NCI-H1092 (cell line): ENCODE results near the gene KCND1.

Source experiments
- DNase-seq: peaks from one replicate; lab custom pipeline; 2025; lab: John Stamatoyannopoulos, UW

KCND1 gene

DNA sequence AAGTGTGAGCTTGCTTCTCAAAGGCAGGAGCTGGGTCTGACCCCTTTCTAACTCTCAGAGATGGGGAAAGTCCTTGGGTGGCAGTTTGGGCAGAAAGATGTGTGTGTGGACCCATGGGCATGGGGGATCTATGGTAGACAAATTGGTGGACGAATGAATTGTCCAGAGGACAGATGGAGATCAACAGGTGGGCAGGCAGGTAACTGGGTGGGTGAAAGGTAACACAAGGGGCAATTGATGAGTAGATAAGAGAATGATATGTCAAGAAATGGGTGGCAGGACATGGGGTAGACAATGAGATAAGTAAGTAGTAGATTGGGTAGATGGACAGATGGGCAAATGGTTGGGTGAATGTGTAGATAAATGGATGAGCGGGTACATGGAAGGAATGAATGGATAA, 2.9 kb upstream of the KCND1 start:
- no peak for DNase-seq

DNA sequence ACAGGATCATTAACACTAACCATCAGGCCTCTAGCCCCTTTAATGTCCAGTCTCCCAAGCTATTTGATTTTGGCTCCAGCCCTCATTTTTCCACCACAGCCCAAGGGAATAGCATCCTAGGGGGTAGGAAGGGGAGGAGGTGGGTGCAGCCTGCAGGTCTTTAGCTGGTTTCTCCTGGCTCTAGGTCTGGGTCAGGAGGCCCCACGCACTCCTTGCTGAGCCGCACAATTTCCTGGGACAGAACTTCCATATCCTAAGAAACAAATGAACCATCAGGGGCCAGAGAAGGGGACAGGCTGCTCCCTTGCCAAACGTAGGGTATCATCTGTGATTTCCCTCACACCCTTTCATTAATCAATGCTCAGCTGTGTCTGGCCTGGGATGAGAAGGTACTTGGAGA, 2.4 kb upstream of the KCND1 start:
- DNase-seq, result no peak

DNA sequence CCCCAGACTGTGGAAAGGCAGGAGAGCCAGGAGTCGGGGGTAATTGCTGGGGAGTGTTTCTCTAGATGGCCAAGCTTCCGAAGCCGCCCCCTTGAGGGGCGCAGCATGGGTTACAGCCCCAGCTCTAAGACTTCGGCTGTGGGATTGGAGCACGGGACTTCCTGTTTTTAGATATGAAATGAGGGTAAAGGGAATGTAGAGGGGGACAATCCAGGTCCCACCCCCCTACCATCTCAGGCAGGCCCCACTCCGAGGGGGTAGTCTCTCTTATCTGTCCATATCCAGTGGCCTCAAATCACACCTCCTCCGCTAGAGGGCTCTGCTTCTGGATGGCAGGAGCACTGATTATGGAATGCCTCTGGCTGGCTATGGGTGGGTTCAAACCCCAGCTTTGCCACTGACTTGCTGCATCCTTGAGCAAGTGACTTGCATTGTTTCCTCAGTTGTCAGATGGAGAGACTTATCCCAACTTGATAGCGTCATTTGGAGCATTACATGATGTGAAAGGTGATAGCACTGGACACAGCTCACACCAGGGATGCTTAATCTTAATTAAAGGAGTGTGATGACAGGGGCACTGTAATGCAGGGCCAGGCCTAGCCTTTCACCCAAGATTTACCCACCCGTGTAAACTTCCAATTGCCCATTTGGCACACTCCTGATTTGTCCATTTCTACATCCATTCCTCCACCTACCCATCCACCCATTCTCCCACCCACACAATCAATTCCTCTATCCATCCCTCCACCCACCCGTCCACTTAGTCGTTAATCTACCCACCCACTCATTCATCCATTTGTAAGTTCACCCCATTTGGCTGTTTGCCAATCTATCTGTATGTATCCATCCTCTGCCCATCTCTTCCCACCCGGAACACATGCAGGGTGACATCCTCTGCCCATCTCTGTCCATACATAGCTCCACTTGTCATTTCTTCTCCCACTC, 848 bp upstream of the KCND1 start:
- DNase-seq, result peak; percentile 7

DNA sequence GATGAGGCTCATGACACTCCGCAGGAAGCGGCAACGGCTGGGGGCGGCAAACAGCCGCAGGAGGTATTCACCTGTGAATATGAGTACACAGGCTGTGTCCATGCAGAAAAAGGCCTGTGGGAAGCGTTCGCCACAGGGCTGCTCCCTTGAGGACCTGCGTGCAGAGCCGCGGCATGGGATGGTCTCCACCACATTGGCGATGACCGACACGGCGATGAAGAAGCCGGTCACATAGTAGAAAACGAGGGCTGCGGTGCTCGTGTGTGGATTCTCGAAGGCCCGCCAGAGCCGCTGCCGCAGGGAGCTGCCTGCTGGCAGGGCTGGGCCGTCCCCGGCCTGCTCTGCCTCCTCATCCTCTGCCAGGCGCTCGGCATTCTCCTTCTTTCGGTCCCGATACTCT, 2.2 kb downstream of the KCND1 start:
- DNase-seq, result no peak

DNA sequence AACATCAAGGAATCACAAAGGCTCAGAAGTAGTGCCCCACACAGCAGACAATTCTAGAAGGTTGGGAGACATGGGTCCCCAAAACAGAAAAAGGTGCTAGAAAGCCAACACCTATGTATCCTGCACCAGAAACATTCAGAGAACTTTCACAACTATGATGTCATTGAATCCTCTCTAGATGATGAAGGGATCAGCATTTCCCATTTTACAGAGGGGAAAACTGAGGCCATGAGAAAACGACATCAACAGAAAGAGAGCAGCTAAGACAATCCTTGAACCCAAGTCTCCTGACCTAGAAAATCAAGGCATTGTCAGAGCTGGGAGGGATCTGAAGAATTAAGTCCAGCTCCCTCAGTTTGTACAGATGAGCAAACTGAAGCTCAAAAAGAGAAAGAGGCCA, 3.3 kb downstream of the KCND1 start:
- DNase-seq, result no peak

DNA sequence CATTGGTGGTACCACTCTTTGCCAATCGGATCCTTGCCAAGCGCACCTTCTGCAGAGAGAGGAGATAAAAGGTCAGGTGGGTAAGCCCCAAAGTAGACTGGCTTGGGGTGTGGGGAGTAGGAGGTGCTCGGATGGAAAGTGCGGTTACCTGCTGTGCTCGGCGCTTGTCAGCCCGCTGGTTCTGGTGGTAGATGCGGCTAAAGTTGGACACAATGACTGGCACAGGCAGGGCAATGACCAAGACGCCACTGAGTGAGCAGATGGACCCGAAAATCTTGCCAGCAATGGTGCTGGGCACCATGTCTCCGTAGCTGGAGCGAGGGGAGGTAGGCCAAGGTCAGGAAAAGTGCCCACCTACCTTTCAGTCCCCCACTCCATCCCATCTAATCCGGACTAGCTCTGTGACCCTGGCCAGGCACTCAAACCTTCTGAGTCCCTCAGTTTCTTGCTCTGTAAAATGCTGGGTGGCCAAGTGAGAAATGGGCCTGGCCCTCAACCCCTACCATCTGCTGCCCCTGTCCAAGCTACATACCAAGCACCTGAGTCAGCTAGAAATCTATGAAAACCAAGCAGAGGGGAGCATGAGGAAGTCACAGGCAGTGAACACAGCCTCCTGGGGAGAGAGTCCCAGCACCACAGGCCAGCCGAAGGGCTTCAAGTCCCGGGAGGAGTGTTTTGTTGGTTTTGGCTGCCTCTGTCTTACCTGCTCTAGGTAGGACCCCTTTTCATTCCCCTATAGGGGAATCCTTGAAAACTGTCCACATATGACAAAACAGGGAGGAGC, 4.7 kb downstream of the KCND1 start:
- no peak for DNase-seq

DNA sequence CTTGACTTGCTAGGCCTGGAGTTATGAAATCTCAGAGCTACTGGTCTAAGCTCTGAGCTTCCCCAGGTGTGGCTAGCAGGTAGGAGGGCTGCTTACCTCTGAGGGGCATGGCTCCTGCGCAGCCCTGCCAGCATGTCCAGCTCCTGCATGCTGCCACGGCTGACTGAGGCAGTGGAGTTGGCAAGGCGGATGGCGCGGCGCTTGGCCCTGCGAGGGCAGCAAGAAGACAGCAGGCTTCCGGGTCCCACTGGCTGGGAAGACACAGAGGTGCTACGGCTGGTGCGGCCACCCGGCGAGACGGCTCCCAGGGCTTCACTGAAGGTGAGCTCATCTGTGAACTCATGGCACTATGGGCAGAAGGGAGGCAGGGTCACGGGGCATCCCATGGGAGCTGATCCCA, 5.7 kb downstream of the KCND1 start:
- no peak for DNase-seq

DNA sequence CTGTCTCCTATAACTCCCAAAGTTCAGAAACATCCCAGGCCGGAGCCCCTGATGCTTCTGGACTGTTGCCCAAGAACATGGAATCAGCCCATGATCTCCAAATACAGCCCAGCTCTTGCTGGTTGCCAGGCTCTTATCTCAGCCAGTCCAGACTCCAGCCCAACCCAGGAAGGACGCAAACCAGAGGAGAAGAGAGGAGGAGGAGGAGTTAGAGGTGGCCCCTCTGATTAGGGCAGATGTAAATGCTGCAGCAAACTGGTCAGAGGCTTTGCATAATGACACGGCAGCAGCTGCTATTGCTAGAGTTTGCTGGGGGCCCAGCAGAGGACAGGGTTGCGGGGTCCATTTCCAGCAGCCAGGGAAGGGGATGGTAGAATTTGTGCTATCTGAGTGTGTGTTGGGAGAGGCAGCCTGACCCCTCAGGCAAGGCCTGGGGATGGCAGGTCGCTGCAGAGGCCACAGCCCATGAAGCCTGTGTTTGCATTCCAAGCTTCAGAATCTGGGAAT, 10.0 kb downstream of the KCND1 start:
- no peak for DNase-seq

DNA sequence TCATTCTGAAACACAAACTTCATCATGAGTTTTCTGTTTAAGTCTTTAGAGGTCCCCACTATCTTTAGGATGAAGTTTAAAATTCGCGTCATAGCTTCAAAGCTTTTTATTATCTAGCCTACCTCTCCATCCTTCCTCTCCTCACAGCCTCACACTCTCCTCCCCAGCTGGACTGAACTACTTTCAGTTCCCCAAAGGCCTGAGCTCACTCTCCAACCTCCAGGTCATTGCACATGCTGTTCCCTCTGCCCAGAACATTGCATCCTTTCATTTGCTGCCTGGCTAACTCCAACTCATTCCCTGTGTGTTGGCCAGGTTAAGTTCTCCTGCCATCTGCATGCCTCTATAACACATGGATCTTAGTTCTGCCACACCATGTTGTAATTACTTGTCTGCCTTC, 11.4 kb downstream of the KCND1 start:
- DNase-seq, result no peak

DNA sequence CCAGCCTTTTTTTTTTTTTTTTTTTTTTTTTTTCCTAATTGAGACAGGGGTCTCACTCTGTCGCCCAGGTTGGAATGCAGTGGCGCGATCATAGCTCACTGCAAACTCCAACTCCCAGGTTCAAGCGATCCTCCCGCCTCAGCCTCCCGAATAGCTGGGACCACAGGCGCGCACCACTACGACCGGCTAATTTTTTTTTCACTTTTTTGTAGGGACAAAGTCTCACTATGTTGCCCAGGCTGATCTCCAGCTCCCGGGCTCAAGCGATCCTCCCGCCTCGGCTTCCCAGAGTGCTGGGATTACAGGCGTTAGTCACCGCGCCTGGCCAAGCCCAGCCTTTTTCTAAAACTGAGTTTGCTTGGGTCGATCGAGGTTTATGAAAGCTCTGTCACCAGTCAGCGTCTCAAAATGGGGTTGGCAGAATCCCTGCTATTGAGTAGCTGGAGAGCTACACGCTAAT, 13.0 kb downstream of the KCND1 start:
- no peak for DNase-seq

DNA sequence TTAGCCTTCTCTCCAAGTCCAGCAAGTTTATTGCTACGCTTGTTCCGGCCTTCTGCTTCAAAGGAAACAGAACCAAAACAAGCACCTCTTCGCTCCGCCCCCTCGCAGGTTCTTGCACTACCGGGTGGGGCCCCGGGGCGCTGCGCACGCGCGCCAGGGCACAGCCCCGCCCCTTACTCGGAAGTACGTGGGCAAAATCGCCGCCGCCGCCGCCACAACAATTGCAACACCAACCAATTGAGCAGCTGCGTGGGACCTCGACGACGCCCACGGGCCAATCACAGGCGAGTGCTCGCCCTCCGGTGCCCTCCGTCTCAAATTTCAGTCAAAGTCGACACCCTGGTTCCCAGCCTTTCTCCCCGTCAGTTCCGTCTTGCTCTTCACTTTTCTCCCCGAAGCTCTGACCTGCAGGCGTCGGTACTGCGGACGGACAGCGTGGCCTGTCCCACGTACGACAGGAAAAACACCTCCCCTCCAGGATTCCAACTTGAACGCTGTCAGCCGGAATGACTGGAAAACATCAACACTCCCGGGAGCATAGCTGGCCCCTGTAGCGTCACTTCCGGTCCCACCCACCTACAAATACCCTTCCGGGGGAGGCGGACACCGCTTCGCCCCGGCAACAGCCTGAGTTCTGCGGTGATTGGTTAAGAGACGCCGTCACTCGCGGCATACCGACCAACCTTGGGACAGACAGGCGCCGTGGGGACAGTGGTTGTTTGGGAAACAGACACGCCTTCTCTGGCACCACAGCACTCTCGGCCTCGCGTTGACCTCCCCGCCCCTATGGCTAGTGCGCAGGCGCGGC, 13.6 kb downstream of the KCND1 start:
- DNase-seq, result peak; percentile 98

DNA sequence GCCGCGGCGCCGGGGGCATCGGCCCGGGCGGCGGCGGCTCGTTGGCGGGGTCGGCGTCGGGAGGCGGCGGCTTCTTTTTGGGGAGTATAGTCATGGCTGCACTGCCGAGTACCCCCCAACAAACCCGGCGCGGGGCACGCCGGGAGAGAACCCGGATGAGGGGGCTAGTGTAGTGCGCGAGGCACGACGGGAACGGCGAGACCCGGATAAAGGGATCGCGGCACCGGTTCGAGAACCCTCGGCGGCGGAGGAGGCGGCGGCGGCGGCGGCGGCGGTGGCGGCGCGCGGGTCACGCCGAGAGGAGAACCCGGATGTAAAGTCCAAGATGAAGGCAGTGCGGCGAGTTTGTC, 14.2 kb downstream of the KCND1 start, which contains the start of gene OTUD5:
OTUD5 (minus strand) TSS at position 131 of the 350 bp plus-strand sequence; CDS start at position 94, 37 bp downstream.
- peak; percentile 66 for DNase-seq

DNA sequence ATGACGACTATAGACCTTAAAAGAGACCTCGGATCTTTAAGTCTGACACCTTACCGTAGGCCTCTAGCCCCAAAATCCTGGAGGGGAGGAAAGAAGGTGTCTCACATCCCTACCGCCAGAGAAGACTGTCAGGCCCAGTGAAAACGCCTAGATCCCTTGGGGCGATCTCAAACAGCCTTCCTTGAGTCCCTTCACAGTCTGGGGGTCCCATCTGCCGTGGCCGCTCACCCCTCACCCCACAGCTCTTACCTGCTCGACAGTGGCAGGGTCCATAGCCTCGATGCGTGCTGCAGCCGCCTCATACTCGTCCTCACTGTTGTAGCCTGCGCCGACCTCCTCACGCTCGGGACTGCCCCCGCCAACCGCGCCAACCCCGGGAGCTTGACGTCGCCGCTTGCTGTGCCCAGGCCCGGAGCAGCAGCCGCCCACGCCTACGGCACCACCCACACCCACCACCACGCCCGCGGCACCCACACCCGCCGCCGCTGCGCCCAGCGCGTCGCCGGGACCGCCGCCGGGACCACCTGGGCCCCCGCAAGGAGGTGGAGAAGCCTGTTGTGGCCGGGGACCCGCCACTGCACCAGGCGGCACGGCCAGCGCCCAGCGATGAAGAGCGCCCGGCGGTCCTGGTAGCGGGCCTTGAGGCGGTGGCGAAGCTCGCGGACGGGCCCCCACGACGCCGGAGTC, 14.8 kb downstream of the KCND1 start:
- DNase-seq, result no peak

DNA sequence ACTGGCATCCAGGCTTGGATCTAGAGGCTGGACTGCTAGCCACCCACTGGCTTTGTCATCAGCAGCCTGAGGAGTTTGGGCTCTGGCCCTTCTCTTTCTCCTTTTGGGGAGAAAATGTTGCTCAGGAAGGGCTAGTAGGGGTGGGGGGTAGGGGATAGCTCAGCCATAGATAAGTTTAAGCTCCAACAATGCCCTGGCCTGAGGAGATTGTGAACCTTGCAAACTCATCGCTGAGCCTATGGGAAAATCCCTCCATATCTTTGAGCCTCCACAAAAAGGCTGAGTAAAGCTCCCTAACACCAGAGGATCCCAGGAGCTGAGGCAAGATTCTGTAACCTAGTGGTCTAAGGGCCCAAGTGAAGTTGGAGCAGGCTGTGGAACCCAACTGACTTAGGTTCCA, 23.1 kb downstream of the KCND1 start:
- no peak for DNase-seq

DNA sequence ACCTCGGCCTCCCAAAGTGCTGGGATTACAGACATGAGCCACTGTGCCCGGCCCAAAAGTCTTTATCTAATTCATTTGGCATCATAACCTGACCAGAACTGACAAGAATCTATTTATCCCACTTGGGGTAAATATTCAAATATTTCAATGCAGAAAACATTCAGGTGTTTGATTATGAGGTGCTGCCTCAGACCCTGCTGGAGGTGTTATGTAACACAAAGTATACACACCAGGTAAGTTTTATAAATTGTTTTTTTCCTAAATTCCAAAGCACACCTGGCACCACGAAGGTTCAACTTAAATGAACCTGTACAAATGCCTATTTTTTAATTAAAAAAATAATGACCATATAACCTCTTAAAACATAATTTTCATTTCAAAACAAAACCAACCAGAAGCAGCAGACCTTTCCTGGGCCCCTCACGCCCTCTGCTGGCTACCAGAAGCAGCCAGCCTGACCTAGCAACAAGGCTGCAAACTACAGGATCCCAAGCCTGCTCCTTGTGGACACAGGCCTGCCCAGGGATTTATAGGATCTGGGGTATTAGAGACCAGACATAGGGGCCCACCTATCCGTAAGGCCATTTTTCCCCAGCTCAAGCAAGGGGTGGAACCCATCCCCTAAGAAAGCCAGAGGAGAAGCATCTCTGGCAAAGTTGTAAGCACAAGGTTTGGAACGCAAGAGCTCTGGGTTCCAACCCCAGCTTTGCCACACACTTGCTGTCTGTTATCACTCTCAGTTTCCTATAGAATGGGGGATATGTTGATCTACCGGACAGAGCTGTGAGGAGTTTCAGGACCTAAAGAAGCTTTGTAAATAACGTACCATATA, 25.9 kb downstream of the KCND1 start:
- peak; percentile 0 for DNase-seq

DNA sequence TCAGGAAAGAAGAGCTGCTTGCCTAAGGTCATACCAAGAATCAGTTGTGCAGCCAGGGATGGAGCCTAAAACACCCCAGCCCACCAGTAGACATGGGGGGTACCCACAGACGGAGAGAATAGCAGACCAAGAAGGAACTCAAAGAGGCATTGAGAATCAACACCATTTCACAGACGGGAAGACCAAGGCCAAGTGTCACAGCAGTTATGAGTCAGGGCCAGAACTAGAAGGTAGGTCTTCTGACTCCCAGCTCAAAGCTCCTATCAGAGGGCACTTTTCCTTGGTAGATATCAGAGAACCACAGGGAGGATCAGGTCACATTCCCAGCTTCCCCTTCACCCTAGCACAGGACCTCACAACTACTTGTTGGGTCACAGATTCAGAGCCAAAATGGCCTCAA, 28.7 kb downstream of the KCND1 start:
- DNase-seq, result no peak

DNA sequence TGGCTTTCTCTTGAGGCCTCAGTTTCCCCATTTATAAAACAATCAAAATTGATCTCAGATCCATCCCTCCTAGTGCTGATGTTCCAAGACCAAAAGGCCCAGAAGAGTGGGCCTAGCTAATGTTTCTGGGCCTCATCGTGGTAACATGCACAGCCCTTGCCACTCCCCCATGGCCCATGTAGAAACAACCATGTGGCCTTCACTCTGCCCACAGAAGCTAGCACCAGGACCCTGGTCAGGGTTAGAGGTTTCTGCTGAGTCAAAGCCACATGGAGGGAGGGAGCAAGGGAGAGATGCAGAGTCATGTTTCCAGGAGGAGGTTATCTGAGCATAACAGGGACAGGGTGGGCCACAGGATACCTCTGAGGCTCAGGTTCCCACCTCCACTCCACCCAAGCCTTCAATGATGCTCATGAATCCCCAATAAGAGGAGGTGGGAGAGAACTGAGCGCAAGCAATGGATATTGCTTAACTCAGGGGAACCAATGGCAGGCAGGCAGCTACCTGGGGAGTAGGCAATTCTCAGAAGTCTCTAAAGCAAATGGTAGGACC, 31.2 kb downstream of the KCND1 start:
- DNase-seq, result no peak

DNA sequence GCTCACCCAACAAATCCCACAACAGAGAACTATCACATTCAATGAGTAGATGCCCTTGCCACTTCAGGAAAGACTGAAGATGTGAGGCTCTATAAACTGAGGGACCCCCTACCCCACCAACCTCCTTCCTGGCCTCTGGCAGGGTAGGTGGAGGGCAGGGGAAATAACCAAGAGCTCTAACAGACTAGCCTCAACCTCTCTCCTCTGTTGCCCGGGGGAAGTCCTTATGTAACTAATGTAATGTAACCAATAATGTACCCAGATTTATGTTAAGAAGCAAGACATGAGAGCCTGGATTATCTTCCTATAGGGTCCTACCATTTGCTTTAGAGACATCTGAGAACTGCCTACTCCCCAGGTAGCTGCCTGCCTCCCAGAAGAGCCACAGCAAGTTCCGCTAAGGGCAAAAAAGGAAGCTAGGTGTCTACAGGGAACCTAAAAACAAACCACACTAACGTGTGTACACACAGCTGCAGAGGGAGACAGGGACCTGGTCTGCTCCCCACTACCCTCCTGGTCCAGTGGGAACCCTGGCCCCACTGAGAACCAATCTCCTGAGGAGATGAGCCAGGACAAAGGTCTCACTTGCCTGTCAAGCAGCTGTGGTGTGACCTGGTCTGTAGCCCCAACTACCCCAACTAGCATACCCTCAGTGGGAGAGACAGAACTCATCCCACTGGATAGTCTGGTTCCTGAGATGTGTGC, 32.0 kb downstream of the KCND1 start:
- DNase-seq, result no peak

DNA sequence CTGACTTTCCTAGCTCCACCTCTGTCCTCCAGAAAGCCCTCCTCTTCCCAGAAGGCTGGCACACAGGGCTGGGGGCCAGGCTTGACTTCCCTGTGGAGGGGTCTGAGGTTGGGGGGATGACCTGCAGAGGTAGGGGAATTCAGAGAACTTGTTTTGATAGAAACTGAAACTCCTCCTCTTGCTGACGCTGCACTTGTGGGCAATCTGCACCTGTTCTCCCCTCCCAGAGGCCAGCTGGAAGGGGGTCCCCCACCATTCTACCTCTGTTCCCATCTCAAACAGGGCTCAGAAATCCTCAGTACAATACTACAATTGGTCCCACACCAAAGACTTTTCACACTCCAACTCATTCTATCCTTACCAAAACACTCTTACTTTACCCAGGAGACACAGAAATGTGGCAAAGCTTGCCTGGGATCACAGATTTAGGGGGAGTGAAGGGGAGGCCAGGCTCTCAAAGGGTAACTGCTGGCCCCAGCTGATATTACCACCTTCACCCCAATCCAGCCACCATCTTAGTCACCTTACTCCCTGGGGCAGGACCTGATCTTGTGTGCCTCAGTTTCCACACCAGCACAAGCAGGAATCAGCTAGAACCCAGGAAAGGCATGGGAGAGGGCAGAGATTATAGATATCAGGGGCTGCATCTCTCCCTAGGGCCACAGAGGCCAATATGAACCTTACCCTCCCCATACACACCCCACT, 32.8 kb downstream of the KCND1 start:
- DNase-seq, result no peak
